ENCODE measurements around the gene ARHGAP26.

Gene ARHGAP26

GRCh38 chr5:143019614-143020515 is 249.7 kb downstream of the ARHGAP26 start:
- no peak for DNase-seq (ENCODE audit: low read depth)

- DNase-seq (ENCODE audit: low read depth) = no peak
Measured at GRCh38 chr5:143021595-143021994, 251.4 kb downstream of the ARHGAP26 start.

GRCh38 chr5:143023411-143024096 is 253.4 kb downstream of the ARHGAP26 start:
- no peak for DNase-seq (ENCODE audit: low read depth)

GRCh38 chr5:143024228-143024920 is 254.2 kb downstream of the ARHGAP26 start:
- no peak for DNase-seq (ENCODE audit: low read depth)

- DNase-seq (ENCODE audit: low read depth) = peak; percentile 51
Measured at GRCh38 chr5:143025376-143025775, 255.2 kb downstream of the ARHGAP26 start.

GRCh38 chr5:143025971-143026370 is 255.8 kb downstream of the ARHGAP26 start:
- no peak for DNase-seq (ENCODE audit: low read depth)

- DNase-seq (ENCODE audit: low read depth) = no peak
Measured at GRCh38 chr5:143026380-143026779, 256.2 kb downstream of the ARHGAP26 start.

- DNase-seq (ENCODE audit: low read depth) = no peak
Measured at GRCh38 chr5:143029293-143029692, 259.1 kb downstream of the ARHGAP26 start.

GRCh38 chr5:143030349-143030748 is 260.2 kb downstream of the ARHGAP26 start:
- DNase-seq (ENCODE audit: low read depth) = no peak

- DNase-seq (ENCODE audit: low read depth) = no peak
Measured at GRCh38 chr5:143031781-143032580, 261.8 kb downstream of the ARHGAP26 start.

- no peak for DNase-seq (ENCODE audit: low read depth)
Measured at GRCh38 chr5:143032581-143032836, 262.3 kb downstream of the ARHGAP26 start.

- DNase-seq (ENCODE audit: low read depth) = peak; percentile 71
Measured at GRCh38 chr5:143033535-143034250, 263.5 kb downstream of the ARHGAP26 start.

- DNase-seq (ENCODE audit: low read depth) = no peak
Measured at GRCh38 chr5:143036146-143036927, 266.2 kb downstream of the ARHGAP26 start.

GRCh38 chr5:143037071-143037470 is 266.9 kb downstream of the ARHGAP26 start:
- DNase-seq (ENCODE audit: low read depth) = no peak

GRCh38 chr5:143037708-143038107 is 267.5 kb downstream of the ARHGAP26 start:
- DNase-seq (ENCODE audit: low read depth) = no peak

- no peak for DNase-seq (ENCODE audit: low read depth)
Measured at GRCh38 chr5:143040622-143041021, 270.4 kb downstream of the ARHGAP26 start.

GRCh38 chr5:143041461-143041860 is 271.3 kb downstream of the ARHGAP26 start:
- no peak for DNase-seq (ENCODE audit: low read depth)

- DNase-seq (ENCODE audit: low read depth) = no peak
Measured at GRCh38 chr5:143041972-143042770, 272.0 kb downstream of the ARHGAP26 start.

GRCh38 chr5:143044265-143044664 is 274.1 kb downstream of the ARHGAP26 start:
- DNase-seq (ENCODE audit: low read depth) = no peak

GRCh38 chr5:143045062-143045461 is 274.9 kb downstream of the ARHGAP26 start:
- peak; percentile 46 for DNase-seq (ENCODE audit: low read depth)

Measured in fibroblast of gingiva (primary cell).